Mesodermal cell (in vitro differentiated cells): ENCODE results near the gene FOXG1.

Source experiments
- H3K27ac ChIP-seq: 2 replicates; pipeline ENCODE4 v1.7.0; 2013; ENCODE audit warnings: mild to moderate bottlenecking, low read depth, low read length, moderate library complexity; ENCODE audit not compliant: severe bottlenecking
- H3K36me3 ChIP-seq: 2 replicates; pipeline ENCODE4 v1.7.1; 2013; ENCODE audit warnings: mild to moderate bottlenecking, low read length, moderate library complexity; ENCODE audit not compliant: control insufficient read depth, insufficient read depth
- H3K4me1 ChIP-seq: one replicate; pipeline ENCODE4 v1.7.1; 2013; ENCODE audit warnings: mild to moderate bottlenecking, low read length; ENCODE audit not compliant: insufficient read depth, control insufficient read depth, poor library complexity, severe bottlenecking
- H3K4me3 ChIP-seq: 2 replicates; pipeline ENCODE4 v1.7.0; 2013; ENCODE audit warnings: low read length, control low read depth, mild to moderate bottlenecking; ENCODE audit not compliant: insufficient read depth, poor library complexity, severe bottlenecking; ENCODE audit errors: extremely low read depth
- H3K9me3 ChIP-seq: 2 replicates; pipeline ENCODE4 v1.7.1; 2013; ENCODE audit warnings: mild to moderate bottlenecking, low read length, moderate library complexity; ENCODE audit not compliant: control insufficient read depth
- WGBS, 2 experiments: methylation state at CpG; one replicate each; pipeline ENCODE4 v1.1.5; 2013; ENCODE audit warnings: missing lambda C conversion rate in 2 of 2; ENCODE audit not compliant: insufficient coverage in 2 of 2; 5-methylcytosine and 5-hydroxymethylcytosine counted together

Gene FOXG1

DNA sequence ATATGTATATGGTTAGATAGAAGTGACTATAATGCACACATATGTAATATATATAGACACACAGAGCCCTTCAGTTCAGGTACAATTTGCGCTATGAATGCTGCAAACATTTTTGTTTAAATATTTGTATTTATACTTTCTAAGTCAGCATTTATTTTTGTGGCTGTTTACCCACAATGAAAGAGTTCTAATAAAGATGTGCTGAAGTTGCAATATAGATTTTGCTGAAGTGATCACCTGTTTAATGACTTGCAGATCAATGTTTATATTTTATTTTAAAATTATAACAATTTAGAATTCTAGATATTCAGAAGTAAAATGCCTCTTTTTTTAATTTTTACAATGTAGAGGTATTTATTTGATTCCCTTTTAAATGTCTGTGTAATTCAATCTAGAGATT lies 3.5 kb downstream of the FOXG1 start:
- H3K4me1 ChIP-seq: peaks cover 7% of the 10 kb centered on the region
- H3K9me3 ChIP-seq: no peaks in the 10 kb centered on the region
- WGBS, 2 experiments: no CpG with 5 or more reads among the region's 1 CpG
- H3K4me3 ChIP-seq: no peak overlapping the region
- no peak overlapping the region for H3K27ac ChIP-seq
- H3K36me3 ChIP-seq: no peaks in the 10 kb centered on the region

DNA sequence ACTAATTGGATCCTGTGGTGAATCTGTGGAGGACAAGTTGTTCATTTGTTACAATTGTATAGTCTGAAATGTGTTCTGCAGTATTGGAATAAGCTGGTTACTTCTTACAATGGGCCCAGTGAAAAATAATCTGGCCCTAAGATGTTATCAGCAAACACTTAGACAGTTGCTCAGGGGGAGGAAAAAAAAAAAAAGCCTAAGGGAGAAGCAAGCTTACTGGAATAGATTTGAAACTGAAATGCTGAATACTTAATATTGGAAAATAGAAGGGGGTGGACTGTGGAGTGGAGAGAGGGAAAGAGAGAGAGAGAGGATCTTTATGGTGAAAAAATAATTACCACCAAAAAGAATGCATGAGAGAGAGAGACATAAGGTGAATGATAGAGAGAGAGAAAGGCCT lies 4.0 kb downstream of the FOXG1 start:
- Histone ChIP-seq H3K9me3 (no peaks in the 10 kb centered on the region), H3K27ac (no peak overlapping the region), H3K36me3 (no peaks in the 10 kb centered on the region), H3K4me1 (peaks cover under 1% of the 10 kb centered on the region), H3K4me3 (no peak overlapping the region)

DNA sequence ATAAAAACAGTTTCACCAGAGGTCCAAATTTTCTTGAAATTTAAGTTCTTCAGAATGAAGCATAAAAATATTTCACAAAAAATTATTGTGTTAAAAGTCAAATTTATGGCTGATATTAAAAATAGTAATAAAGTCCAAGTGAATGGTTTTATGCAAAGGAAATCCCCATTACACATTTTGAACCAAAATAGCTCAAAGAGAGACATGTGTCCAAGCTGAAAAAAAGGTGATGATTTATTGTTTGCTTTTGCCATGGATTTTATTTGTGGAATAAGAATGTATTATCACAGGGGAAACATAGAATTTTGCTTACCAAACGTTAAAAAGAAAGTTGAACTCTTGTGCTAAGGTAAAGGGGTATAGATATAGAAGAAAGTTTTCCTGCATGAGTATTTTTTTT lies 4.6 kb downstream of the FOXG1 start:
- Histone ChIP-seq H3K4me3 (no peak overlapping the region), H3K27ac (no peak overlapping the region), H3K36me3 (no peaks in the 10 kb centered on the region), H3K9me3 (no peaks in the 10 kb centered on the region), H3K4me1 (no peaks in the 10 kb centered on the region)
- 0% methylated on average over 1 of the region's 1 CpG; no CpG with 5 or more reads in 1 of the 2 experiments for WGBS, 2 experiments

DNA sequence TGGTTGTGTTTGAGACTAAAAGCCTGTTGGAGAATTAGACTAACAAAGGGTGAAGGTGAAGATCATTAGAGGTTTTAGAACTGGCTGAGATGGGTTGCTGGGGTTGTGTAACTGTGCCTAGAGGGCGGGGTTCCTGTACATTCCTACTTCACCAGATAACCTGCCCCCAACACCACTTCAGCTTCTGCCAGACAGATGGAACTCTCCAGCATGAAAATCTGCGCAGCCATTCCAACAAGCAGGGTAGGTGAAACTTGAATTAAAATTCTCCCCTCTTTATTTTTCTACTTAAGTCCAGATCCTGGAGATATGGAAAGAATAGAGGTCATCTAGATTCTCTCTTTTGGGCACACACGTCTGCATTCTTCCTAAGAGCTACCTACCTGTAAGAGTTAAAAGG lies 6.0 kb downstream of the FOXG1 start:
- WGBS, 2 experiments: no CpG with 5 or more reads among the region's 3 CpGs
- Histone ChIP-seq H3K36me3 (no peaks in the 10 kb centered on the region), H3K27ac (no peak overlapping the region), H3K4me1 (no peaks in the 10 kb centered on the region), H3K9me3 (no peaks in the 10 kb centered on the region), H3K4me3 (no peak overlapping the region)

DNA sequence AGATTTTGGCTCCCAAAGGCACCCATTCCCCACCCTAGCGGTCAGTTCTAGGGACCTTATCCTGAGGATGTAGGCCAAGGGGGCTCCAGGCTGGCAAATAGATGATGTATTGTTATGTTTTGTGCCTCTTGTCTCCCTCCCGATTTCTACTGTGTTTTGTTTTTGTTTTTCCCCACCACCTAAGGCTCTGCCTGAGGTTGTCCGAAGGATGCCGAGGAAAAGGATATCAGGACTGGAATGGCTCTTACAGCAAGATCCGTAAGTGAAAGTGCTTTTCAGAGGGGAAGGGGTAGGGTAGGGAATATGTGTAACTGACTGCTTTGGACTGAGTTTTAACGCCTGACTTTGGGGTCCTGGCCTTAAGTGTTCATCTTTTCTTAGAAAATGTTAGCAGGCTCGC lies 6.6 kb downstream of the FOXG1 start:
- Histone ChIP-seq H3K9me3 (no peaks in the 10 kb centered on the region), H3K36me3 (no peaks in the 10 kb centered on the region), H3K4me1 (no peaks in the 10 kb centered on the region), H3K27ac (no peak overlapping the region), H3K4me3 (no peak overlapping the region)
- WGBS, 2 experiments: 0 to 9% methylated on average over 3 to 5 of the region's 7 CpGs

DNA sequence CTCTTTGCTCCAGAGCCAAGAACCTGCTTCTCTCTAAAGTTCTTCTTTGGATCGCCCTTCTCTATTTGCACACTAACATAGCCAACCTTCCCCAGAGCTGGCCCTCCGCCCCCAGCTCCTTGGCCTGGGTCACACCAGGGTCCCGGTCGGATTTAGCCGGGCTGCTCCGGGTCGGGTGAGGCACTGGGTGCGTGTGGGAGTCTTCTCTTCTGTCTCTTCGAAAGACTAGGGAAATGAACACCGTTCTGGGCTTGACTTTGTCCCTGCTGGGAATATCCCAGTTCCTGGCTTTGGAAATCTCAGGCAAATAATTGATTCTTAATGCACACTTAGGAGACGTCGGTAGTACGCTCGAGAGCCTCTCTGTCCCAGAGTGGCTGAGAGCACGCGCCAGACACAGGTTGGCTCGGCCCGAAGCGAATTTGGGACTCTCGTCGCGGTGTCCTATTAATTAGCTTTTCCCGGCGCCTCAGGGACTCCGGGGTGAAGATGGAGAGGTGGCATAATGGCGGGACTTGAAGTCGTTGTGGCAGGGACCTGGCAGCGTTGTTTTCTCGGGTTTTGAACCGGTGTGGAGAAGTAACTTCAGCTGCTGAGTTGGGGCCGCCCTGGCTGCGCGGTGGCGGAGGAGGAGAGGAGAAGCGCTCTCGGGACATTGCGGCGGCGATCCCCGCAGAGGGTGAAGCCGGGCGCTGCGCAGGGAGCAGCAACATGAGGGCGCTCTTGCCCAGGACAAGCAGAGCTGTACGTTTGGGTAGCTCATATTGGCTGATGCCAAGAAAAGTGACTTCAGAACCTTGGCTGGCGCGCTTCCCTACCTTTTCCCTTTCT lies 7.5 kb downstream of the FOXG1 start:
- no peaks in the 10 kb centered on the region for H3K9me3 ChIP-seq
- no peak overlapping the region for H3K27ac ChIP-seq
- no peaks in the 10 kb centered on the region for H3K36me3 ChIP-seq
- 1% methylated on average over 40 to 43 of the region's 47 CpGs for WGBS, 2 experiments
- no peaks in the 10 kb centered on the region for H3K4me1 ChIP-seq
- H3K4me3 ChIP-seq: no peak overlapping the region

DNA sequence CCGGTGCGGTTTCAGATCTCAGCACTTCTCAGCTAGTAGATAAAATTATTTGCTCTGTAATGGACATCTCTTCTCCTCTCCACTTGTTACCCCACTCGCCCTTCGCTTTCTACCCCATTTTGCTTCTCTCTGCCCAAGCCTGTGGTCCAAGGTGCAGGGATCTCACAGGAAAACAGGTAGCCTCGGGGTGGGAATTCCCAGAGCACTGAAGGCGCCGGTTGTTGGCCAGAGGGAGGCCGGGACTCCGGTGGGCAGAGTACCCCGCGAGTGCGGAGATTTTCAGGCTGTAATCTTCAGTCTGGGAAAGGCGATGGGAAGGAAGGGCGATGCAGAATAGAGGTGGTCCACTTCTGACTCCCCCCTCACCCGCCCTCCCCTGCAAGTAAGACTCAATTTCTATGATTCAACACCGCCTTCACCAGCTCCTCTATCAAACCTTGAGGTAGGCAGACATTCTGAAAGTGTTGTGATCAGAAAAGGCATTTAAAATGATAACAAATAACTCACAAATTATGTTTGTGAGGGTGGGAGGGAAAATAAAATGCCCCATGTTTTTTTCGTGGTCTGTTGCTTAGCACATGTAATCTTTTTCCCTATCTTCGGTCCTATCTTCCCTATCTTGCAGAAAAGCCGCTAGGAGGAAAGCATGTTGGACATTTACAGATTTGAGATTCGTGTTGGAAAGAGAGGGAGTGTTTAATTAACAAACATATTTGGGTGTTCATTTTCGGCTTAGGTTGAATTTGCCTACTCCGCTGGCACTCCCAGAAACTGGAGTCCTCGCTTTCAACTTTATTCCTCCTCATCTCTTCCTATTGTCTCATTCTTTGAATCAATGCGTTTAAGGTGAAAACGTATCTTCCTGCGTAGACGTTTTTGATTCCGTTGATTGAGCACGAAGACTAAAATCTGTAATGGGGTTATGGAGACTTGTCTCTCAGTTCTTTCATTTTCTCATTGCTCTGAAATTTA lies 8.5 kb downstream of the FOXG1 start:
- Histone ChIP-seq H3K36me3 (no peaks in the 10 kb centered on the region), H3K4me1 (no peaks in the 10 kb centered on the region), H3K4me3 (no peak overlapping the region), H3K27ac (no peak overlapping the region), H3K9me3 (no peaks in the 10 kb centered on the region)
- 2 to 5% methylated on average over 8 to 13 of the region's 29 CpGs for WGBS, 2 experiments

DNA sequence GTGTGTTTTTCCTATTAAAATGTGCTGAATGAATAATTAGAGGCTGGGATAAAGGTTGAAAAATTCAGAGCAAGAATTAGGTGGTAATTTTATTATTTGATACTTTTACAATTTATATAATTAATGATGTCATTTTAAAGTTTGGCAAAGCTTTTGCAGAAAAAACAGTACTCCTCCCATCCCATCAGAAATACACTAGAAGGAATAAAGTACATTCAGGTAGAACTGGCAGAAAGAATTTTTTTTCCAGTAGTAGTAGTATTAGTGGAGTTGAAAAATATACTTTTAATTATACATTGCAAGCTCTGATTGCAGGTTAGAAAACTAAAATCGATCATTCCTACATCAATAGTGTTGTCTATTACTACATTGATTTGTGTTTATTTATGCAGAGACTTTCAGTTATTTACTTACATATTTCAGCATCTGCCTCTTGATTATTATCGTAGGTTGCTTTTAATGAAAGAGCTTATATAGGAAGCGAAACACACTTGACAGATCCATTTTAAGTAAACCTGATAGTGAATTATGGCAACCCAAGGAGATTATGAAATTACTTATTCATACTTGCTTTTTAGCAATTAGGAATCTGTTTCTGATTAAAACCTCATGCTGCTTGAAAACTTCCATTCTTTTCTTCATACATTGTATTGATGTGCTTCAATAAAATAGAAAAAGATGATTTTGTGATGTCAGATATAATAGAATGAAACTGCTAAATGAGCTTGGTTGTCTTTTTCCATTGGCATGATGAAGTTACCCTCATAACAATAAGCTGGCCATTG lies 10.1 kb downstream of the FOXG1 start:
- no peaks in the 10 kb centered on the region for H3K36me3 ChIP-seq
- no peak overlapping the region for H3K4me3 ChIP-seq
- WGBS, 2 experiments: no CpG with 5 or more reads among the region's 3 CpGs
- H3K9me3 ChIP-seq: no peaks in the 10 kb centered on the region
- no peaks in the 10 kb centered on the region for H3K4me1 ChIP-seq
- H3K27ac ChIP-seq: no peak overlapping the region

DNA sequence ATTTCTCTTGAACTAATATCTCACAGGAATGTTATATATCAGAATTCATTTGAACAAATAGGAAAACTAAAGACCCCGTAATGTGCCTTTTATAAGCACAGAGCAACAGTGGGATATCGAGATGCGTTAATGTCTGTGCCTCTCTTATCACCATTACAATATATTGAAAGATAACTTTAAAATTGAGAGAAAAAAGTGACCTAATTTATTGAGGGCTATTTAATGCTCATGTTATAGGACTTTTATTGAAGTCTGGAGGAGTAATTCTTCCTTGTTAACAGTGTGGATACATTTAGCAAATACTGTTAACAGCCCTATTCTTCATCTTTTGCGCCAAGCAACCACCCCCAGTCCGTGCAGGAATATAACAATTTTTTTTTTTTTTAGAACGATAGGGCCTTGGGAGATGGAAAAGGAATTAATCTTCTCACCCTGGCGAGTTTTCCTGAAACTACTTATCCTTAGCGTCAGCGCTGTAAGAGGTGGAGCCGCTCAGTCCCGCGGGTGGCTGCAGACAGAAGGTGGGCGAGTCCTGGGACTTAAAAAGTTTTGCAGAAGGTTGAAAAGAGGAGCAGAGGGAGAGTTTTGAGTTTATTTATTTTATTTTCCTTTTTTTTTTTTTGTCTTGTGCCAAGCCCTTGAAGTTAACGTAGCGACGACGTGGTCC lies 11.0 kb downstream of the FOXG1 start:
- H3K27ac ChIP-seq: no peak overlapping the region
- H3K9me3 ChIP-seq: no peaks in the 10 kb centered on the region
- 0% methylated on average over 7 of the region's 17 CpGs for WGBS, 2 experiments
- H3K4me1 ChIP-seq: no peaks in the 10 kb centered on the region
- no peaks in the 10 kb centered on the region for H3K36me3 ChIP-seq
- H3K4me3 ChIP-seq: no peak overlapping the region
